Stimulated activated CD4-positive, alpha-beta T cell treated with anti-CD3 and anti-CD28 coated beads, Interleukin-15, amount 100 ng/mL, for 48 hours (primary cell): ENCODE data around the gene NAA38.
"Not testable (repeated sequence)": the region's sequence is repeated elsewhere in the genome, so short reads cannot be mapped to it uniquely, and the experiment has no call there.

ENCODE experiments used
- DNase-seq, 2 donors: peaks; one replicate each; pipeline ENCODE4 v3.0.0-alpha.2; 2020; ENCODE audit warnings: low read depth in 2 of 2

Gene NAA38

DNA sequence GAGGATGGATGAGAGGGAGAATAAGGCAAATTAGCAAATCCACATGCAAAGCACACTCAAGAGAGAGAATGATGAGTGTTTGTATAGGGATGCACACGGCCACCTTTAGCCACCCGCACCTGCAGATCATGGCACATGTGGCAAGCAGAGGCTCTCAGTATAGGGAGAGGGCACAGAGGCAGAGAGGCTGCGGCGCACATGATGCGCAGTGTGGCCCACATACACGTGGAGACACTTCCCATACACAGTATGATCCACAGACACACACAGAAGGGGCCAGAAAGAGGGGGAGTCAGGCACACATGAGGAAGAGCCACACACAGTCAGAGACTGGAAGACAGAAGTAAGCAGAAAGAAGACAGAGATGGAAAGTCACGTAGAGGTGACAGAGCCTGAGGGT, 24.7 kb upstream of the NAA38 start:
- DNase-seq: no peak

DNA sequence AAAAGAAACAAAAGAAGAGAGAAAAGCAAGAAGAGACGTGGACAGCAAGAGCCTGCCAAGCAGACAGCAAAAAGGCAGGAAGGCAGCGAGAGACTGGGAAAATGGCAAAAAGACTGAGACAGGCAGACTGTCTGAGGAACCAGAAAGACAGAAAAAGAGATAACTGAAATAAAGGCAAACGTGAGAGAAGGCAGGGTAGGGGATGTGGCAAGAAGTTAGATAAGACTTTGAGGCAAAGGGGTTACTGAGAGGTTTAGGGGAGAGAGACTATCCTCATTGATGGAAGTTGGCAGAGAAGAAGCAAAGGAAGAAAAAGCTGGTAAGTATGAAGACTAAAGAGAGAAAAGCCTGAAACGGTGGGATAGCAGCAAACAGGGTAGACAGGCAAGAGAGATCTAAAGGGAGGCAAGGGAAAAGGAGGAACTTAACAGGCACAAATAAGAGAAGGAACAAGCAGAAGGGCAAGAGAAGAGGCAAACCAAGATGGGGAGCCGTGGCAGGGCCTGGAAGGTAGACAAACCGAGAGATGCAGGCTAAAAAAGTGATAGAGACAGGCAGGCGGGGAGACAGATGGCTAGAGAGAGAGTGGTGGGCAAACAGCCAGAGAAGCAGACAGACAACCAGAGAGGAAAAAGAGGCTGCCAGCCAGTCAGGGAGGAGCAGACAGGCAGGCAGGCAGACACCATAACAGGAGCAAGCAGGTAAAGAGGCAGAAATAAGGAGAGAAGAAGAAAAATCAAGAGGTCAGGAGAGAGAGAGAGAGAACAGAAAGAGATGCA, 24.1 kb upstream of the NAA38 start:
- no peak for DNase-seq

DNA sequence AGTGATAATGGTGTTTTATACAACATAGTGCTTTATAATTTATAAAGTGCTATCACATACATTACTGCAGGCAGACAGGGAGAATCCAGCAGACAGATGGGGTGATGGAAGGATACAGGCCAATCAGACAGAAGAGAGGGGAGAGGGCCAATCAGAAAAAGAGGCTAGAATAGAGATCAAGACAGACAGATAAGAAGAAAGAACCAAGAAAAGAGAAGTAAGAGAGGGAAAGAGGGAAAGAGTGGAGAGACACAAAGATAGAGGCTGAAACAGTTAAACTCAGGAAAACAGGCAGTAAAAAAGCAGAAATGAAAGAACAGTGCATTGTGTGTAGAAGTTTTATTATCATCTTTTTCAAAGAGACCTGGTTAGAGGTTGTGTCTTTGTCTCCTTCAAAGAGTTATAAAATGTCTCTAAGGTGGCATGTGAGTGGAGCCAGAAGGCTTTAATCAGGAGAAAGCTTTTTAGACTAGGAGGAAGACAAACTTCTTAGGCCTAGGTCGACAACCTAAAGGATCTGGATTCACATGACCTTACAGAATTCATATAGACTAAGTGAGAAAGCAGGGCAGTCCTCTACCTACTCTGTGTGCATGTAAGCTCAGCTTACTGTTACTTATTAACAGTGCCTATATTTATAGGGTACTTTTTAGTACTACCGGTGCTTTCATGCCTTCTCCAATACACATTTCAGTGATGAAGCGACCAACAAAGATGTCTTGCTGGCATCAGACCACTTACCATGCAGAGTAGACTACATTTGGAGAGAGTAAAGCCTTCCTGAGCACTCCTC, 22.9 kb upstream of the NAA38 start:
- DNase-seq: no peak

DNA sequence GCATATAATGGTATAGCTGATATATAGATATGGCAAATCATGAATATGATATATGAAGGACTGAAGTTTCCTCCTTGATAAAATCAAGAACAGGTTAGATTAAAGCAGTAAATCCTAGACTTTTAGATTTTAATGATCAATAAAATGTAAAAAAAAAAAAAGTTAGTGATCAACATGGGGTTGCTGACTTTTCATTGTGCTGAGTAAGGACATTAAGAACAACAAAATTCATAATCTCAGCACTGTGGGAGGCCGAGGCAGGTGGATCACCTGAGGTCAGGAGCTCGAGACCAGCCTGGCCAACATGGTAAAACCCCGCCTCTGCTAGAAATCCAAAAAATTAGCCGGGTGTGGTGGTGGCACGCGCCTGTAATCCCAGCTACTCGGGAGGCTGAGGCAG, 20.9 kb upstream of the NAA38 start:
- no peak for DNase-seq

DNA sequence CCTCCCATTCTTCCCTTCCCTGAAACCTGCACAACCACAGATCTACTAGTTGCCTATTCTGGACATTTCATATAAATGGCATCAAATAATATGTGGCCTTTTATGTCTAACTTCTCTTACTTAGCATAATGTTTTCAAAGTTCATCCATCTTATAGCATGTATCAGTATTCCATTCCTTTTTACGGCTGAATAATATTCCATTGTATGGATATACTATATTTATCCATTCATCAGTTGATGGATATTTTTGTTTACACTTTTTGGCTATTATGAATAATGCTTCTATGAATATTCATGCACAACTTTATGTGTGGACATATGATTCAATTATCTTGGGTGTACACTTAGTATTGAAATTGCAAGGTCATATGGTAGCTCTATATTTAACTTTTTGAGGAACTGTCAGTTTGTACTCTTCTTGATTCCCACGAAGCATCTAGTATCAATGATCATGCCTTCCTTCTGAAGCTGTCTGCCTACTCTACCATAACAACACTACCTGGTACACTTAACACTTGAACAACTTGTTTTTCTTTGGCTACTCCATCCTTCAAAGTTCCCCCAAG, 18.5 kb upstream of the NAA38 start:
- DNase-seq: no peak

DNA sequence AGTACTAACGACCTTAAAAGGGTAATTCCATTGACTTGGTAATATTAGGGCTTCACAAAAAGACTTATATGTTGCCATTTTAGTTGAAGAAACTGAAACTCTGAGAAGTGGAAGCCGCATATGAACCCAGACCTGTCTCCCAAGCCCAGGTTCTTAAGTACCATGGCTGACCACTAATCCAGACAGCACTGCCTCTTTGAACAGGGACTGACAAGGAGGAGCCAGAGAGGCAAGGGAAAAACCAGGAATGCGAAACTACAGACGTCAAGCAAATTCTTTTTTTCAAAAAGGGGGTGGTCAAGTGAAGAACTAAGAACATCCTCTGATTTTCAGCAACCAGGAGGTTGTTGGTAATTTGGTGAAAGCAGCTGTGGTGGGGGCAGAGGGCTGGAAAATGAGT, 15.7 kb upstream of the NAA38 start:
- DNase-seq: no peak

DNA sequence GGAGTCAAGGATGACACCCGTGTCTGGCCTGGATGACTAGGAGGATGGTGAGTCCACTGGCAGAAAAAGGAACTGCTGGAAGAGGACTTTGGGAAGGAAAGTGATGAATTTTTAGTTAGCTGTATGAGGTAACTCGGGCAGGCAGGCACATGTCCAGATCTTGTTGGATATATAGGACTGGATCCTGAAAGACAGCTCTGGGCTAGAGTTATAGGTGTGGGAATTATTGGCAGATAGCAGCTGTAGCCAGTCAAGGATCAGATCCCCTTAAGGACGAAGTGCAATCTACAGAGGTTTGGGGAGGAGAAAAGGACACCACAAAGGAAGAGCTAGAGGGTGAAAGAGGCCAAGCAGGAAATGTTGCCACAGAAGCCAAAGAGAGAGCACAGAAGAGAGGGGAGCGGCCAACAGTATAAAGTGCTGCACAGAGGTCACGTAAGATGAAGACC, 10.5 kb upstream of the NAA38 start:
- DNase-seq: no peak

DNA sequence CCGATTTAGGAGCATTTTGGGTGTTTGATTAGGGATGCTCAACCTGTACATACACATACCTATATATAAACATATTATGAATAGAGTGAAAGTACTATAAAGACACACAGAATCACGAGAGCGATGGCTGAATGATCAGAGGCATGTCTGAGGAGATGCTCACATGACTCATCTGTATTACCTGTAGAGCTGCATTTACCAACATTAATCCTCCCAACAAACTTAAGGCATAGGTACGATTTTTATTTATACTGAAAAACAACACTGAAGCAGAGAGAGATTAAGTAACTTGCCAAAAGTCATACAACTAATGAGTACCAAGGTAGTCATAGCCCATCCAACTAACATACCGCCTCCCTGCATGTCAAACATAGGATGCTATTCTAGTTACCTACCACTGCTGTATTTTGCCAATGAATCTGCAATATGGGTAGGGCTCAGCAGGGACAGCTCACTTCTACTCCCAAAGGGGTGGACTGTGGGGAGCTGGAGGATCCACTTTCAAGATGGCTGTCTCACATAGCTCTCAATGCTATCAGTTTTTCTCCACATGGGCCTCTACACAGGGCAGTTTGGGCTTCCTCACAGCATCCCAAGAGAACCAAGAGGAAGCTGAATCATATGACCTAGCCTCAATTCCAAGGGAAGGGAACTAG, 7.8 kb upstream of the NAA38 start:
- no peak for DNase-seq

DNA sequence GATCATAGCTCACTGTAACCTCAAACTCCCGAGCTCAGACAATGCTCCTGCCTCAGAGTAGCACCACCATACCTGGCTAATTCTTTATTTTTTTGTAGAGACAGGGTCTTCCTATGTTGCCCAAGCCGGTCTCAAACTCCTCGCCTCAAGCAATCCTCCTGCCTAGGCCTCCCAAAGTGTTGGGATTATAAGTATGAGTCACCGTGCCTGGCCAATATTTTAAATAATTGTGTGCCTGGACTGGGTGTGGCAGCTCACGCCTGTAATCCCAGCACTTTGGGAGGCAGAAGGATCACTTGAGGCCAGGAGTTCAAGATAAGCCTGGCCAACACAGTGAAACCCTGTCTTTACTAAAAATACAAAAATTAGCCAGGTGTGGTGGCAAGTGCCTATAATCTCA, 7.0 kb upstream of the NAA38 start:
- DNase-seq: not testable (repeated sequence)

DNA sequence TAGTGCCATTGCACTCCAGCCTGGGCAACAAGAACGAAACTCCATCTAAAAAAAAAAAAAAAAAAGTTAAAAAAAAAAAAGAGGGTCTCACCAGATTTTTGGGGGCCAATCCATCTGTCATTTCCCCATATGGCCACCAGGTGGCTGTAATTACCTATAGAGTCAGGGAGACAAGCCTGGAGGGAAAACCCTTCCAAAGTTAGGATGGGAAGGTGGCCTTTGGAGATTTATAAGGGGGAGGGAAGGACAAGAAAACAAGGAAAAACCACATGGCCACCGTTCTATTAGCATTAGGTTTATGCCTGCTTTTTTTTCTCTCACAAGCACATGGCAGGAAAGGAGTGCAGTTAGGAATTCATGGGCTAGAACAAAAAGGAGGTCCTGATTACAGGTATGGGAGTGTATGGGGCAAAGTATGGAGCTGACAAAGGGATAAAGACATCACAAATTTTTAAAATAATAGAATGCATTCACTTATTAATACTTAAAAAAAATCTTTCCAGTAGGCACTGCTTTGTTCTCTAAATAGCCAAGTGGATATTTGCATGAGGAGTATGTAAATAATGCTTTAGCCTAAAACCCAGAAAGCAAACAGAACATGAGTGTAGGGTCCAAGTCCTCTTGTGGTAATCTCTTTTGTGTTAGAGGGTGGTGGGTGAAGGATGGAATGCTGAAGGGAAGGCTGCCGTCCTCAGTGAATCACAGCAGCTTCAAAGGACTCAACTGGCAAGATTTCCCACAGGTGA, 5.5 kb upstream of the NAA38 start:
- no peak for DNase-seq

DNA sequence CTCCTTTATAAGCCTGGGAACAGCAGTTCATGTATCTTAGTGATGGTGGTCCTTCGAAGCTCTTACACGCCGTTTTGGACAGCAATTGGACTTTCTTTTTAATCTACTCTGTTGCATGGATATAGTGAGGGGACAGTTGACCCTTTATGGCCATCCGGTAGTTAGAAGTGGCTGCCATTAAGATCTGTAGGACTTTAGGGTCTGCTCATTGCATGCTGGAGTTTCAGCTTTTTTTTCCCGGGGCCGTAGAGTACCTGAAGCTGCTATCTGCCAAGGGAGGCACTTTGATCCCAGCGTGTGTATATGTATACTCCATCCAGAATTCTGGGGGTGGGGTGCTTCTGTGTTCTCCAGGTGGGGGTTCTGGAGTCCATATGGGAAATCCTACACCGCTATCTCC, 1.7 kb upstream of the NAA38 start:
- no peak for DNase-seq

DNA sequence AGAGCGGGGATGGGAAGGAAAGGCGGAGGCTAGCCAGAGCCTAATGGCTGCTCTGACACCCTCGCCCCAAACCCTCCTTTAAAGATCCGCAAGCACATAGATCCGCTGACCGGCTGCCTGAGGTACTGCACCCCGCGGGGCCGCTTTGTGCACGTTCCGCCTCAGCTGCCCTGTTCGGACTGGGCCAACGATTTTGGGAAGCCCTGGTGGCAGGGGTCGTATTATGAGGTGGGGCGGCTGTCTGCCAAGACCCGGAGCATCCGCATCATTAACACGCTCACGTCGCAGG, 1.1 kb upstream of the NAA38 start:
- no peak for DNase-seq

DNA sequence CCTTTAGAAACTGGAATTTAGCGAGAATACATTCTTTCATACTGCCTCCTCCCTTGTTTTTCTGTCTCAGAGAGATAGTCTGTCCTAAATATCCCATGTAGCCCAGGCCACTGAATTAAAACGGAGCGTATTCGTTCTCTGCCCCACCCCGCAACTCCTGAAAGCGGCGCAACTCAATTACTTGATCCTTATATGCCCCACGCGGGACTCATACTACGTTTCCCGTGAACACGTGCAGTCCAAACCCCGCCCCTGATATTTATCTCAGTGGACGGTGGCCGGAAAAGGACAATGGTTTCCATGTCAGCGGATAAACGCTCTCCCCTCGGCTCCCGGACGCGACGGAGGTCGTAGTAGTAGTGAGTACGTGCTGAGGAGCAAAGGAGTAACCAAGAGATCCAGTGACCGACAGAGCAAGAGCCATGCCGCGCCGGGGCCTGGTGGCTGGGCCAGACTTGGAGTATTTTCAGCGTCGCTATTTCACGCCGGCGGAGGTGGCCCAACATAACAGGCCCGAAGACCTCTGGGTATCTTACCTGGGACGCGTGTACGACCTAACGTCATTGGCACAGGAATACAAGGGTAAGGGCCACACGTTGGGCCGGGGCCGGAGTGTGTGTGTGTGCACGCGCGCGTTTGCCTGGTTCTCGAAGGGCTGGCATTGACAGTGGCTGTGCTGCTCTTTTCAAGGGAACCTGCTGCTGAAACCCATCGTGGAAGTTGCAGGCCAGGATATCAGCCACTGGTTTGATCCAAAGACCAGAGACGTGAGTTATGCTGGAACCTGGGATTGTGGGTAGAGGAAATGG, 558 bp upstream of the NAA38 start, which contains the start of gene CYB5D1:
Gene CYB5D1, plus strand, starts transcription at position 291 of the 809 bp plus-strand sequence. Its CDS starts 132 bp downstream, at position 423.
- DNase-seq: peak; percentile 84

DNA sequence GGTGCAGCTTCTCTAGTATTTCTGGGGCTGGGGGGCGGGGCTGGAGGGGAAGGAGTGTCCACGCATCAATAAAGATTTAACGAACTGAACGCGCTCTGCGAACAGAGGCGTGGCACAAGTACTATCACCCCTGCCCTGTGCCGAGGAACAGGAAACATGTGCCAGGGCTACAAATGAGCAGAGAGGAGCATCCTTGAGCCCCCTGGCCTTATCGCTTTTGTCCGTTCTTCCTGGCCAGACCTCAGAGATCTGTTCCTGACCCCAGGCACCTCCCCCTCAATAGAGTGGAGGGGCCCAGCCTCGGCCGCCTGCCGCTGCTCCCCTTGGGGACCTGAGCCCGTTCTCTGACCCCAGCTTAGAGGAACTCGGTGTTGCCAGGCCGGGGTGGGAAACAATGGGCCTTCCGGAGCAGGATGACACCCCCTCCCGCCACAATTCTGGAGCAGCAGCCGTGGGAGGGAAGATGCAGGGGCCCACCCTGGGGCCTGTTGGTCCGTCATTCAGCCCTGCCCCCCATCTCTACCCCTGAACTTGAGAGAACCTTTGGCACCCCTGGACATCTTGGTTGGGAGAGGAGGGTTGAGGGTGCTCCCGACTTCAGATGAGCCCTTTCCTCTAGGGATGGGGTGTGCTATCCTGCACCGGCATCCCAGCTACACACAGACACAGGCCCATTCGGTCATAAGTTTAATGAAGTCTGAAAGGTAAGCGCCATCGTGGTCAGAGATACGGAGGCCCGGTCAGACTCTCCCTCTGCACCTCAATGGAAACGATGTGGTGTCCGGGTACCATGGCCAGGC, 1.1 kb downstream of the NAA38 start:
- DNase-seq: no peak

DNA sequence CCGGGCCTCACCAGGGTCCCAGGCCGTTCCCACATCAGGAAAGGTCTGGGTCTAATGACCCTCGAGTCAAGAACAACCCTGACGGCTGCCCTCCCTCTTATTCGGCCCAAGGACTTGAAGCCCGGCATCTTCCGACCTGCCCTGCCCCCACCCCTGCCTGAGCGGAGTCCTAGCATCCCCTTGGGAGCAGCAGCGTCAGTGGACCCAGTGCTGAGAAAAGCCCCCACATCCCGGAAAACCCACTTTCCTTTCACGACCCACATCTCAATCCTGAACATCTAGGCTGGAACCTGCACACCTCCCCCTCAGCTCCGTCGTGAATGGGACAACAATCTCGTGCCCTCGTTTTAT, 1.7 kb downstream of the NAA38 start:
- DNase-seq: no peak

DNA sequence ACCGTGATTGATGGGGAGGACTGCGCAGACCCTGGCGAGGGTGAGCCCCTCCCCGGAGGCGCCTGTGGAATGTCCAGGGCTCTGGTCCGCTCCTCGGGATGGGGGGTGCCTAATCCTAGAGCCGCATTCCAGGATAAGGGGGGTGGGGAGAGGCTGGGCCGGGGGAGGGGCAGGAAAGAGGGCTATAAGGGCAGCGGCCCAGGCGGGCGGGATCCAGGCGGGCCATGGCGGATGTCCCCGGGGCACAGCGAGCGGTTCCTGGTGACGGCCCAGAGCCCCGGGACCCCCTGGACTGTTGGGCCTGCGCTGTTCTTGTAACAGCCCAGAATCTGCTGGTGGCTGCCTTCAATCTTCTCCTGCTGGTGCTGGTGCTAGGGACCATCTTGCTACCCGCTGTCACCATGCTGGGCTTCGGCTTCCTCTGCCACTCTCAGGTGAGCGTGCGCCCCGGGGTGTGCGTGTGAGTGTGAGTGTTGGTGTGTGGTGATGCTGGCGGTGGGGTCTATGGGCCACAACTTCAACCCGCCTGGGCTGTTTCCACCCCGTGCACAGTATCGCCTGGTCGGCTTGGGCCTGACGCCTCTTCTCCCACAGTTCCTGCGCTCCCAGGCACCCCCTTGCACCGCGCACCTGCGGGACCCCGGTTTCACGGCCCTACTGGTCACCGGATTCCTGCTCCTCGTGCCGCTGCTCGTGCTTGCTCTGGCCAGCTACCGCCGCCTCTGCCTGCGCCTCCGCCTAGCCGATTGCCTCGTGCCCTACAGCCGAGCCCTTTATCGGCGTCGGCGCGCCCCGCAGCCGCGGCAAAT, 2.3 kb downstream of the NAA38 start, which contains the start of gene TMEM88:
Gene TMEM88, plus strand, starts transcription at position 216 of the 809 bp plus-strand sequence. Its CDS starts 9 bp downstream, at position 225.
- DNase-seq: no peak

DNA sequence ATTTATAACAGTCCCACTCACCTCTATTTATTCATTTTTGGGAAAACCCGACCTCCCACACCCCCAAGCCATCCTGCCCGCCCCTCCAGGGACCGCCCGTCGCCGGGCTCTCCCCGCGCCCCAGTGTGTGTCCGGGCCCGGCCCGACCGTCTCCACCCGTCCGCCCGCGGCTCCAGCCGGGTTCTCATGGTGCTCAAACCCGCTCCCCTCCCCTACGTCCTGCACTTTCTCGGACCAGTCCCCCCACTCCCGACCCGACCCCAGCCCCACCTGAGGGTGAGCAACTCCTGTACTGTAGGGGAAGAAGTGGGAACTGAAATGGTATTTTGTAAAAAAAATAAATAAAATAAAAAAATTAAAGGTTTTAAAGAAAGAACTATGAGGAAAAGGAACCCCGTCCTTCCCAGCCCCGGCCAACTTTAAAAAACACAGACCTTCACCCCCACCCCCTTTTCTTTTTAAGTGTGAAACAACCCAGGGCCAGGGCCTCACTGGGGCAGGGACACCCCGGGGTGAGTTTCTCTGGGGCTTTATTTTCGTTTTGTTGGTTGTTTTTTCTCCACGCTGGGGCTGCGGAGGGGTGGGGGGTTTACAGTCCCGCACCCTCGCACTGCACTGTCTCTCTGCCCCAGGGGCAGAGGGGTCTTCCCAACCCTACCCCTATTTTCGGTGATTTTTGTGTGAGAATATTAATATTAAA, 3.1 kb downstream of the NAA38 start:
- DNase-seq: no peak

DNA sequence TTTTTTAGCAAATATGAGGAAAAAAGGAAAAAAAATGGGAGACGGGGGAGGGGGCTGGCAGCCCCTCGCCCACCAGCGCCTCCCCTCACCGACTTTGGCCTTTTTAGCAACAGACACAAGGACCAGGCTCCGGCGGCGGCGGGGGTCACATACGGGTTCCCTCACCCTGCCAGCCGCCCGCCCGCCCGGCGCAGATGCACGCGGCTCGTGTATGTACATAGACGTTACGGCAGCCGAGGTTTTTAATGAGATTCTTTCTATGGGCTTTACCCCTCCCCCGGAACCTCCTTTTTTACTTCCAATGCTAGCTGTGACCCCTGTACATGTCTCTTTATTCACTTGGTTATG, 3.7 kb downstream of the NAA38 start:
- DNase-seq: no peak
